Stimulated activated naive B cell treated with anti-CD40 and anti-IgM and Interleukin-4, amounts not matched to agents 10 μg/mL and 1 μg/mL and 100 μg/mL, for 72 hours (primary cell): Measurements from ENCODE around the gene CFAP299.
"Not testable (repeated sequence)": the region's sequence is repeated elsewhere in the genome, so short reads cannot be mapped to it uniquely, and the experiment has no call there.

ENCODE experiments used
- ATAC-seq, 2 donors: fragments of 150-1000 bp; cut with Tn5 transposase; replicated peaks; 2 replicates each; pipeline ENCODE4 v1.10.0; 2021; ENCODE audit warnings: moderate library complexity in 1 of 2
- DNase-seq: peaks from one replicate; pipeline ENCODE4 v3.0.0; 2021
- H3K27ac Mint-ChIP-seq: one replicate; pipeline ENCODE4 v1.8.0; 2022; ENCODE audit warnings: mild to moderate bottlenecking, mixed read lengths
- H3K27me3 Mint-ChIP-seq, 2 donors: one replicate each; pipeline ENCODE4 v1.8.0; 2022; ENCODE audit warnings: mixed read lengths in 2 of 2
- H3K36me3 Mint-ChIP-seq, 2 donors: one replicate each; pipeline ENCODE4 v1.8.0; 2022; ENCODE audit warnings: mixed read lengths in 2 of 2, mild to moderate bottlenecking in 1 of 2
- H3K4me1 Mint-ChIP-seq, 2 donors: one replicate each; pipeline ENCODE4 v1.8.0; 2022; ENCODE audit warnings: mixed read lengths in 2 of 2, mild to moderate bottlenecking in 1 of 2
- H3K4me3 Mint-ChIP-seq, 2 donors: one replicate each; pipeline ENCODE4 v1.8.0; 2022; ENCODE audit warnings: mild to moderate bottlenecking in 2 of 2, mixed read lengths in 2 of 2, moderate library complexity in 1 of 2
- H3K9me3 Mint-ChIP-seq, 2 donors: one replicate each; pipeline ENCODE4 v1.8.0; 2022; ENCODE audit warnings: mixed read lengths in 2 of 2, mild to moderate bottlenecking in 1 of 2

CFAP299 gene

DNA sequence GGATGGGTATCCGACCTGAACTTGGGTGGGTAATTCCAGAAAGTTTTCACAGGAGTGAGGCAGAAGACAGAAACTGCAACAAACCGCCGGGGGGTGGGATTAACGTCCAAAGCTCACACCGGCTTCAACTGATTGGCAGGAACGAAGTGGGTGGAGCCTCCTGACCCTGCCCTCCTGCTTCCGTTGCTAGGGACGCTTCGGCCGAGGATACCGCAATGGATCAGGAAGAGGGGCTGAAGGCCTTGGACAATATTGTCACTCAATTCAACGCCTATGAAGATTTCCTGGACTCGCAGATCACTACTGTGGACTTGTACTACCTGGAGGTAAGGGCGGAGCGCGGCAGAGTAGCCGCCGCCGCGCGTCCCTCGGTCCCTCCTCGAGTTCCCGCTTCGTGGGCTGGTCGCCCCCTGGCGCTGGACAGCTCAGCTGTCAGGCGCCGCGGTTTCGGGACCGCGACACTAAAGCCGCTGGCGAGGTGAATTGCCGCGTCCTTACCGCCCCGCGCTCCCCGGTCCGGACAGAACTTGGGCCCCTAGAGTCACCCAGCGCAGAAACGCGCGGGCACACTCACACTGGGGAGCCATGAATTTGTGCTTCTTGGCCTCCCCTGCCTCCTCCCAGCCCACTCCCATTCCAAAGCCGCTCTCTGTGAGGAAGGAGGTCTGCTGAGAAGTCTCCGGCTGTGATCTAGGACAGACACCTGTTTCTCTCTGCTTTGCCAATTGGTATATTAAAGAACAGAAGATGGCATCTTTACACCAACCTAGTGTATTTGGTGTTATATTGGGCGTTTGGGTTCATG lies at the start of gene CFAP299:
TSS of gene CFAP299 (plus strand) at position 177 of the 805 bp plus-strand sequence.
- Mint-ChIP-seq H3K4me1 (peaks cover 7 to 15% of the 10 kb centered on the region in 2 donors), H3K27me3 (peaks cover 18 to 24% of the 10 kb centered on the region in 2 donors), H3K36me3 (no peaks in the 10 kb centered on the region), H3K9me3 (no peaks in the 10 kb centered on the region), H3K4me3 (peak within 1 kb of the TSS; percentile 83 to 90), H3K27ac (peak within 1 kb of the TSS; percentile 3)
- peak; percentile 65 for DNase-seq
- ATAC-seq = peak; percentile 96 to 97

DNA sequence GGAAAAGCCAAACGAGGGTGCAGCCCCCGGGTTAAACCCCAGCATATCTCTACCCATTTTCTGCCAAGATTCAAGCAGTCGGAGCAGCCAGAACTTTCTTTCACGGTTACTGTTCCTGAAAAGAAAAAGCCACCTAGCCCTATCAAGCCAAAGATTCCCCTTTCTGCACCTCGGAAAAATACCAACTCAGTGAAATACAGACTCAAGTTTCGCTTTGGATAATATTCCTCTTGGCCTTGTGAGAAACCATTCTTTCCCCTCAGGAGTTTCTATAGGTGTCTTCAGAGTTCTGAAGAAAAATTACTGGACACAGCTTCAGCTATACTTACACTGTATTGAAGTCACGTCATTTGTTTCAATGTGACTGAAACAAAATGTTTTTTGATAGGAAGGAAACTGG lies 49.1 kb upstream of the CFAP299 start:
- Mint-ChIP-seq H3K9me3 (no peaks in the 10 kb centered on the region), H3K27me3 (peaks cover 4 to 22% of the 10 kb centered on the region in 2 donors), H3K4me1 (no peaks in the 10 kb centered on the region), H3K4me3 (no peak overlapping the region), H3K27ac (no peak overlapping the region), H3K36me3 (no peaks in the 10 kb centered on the region)
- DNase-seq (no peak), ATAC-seq (no peak)

DNA sequence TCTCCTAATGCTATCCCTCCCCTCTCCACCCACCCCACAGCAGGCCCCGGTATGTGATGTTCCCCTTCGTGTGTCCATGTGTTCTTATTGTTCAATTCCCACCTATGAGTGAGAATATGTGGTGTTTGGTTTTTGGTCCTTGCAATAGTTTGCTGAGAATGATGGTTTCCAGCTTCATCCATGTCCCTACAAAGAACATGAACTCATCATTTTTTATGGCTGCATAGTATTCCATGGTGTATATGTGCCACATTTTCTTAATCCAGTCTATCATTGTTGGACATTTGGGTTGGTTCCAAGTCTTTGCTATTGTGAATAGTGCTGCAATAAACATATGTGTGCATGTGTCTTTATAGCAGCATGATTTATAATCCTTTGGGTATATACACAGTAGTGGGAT lies 44.9 kb upstream of the CFAP299 start:
- not testable (repeated sequence) for H3K4me1 Mint-ChIP-seq, H3K36me3 Mint-ChIP-seq

DNA sequence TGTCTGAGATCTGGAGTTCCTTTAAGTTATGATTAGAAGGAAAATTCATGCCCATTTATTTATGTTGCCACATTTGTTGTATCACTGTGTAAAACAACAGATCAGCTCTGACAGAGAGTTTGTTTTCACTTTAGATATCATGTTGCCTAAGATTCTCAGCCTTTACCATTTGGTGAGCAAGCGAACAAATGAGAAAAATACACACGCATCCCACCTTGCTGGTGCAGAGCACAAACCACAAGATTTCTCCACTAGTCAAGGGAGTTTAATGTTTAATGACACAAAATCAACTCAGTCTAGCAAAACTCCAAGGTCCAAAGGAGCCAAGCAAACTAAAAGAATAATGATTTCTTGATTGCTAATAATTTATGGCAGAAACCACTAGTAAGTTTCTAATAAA lies 41.3 kb upstream of the CFAP299 start:
- DNase-seq (no peak), ATAC-seq (no peak)
- Mint-ChIP-seq H3K4me3 (no peak overlapping the region), H3K9me3 (no peaks in the 10 kb centered on the region), H3K27ac (no peak overlapping the region), H3K36me3 (no peaks in the 10 kb centered on the region), H3K4me1 (no peaks in the 10 kb centered on the region), H3K27me3 (peaks cover 5 to 12% of the 10 kb centered on the region in 2 donors)

More for the DNA sequence above, 44.9 kb upstream of the CFAP299 start:
- not testable (repeated sequence) for ATAC-seq, H3K9me3 Mint-ChIP-seq, H3K27me3 Mint-ChIP-seq, H3K27ac Mint-ChIP-seq, DNase-seq, H3K4me3 Mint-ChIP-seq

DNA sequence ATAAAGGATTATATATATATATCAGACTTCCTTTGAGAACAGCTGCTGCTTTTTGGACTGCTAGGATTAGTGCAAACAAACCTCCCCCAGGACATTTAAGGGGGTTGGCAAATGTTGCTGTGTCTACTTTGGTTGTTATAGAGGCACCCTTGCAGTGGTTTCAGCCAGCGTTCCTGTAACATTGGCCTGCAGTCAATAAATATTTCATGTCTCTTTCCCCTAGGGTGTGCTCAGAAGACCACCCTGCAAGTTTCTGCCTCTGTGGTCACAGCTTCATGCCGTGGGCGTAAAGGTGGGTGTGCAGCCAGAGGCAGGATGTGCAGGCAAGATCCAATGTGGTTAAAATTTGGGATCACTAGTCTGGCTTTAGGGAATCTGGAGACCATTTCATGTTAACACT lies 40.2 kb upstream of the CFAP299 start:
- no peak for ATAC-seq
- DNase-seq = no peak
- H3K4me3 Mint-ChIP-seq = no peak overlapping the region
- no peak overlapping the region for H3K27ac Mint-ChIP-seq
- no peaks in the 10 kb centered on the region for H3K36me3 Mint-ChIP-seq
- no peaks in the 10 kb centered on the region for H3K4me1 Mint-ChIP-seq
- peaks cover 5 to 12% of the 10 kb centered on the region in 2 donors for H3K27me3 Mint-ChIP-seq
- H3K9me3 Mint-ChIP-seq = no peaks in the 10 kb centered on the region

DNA sequence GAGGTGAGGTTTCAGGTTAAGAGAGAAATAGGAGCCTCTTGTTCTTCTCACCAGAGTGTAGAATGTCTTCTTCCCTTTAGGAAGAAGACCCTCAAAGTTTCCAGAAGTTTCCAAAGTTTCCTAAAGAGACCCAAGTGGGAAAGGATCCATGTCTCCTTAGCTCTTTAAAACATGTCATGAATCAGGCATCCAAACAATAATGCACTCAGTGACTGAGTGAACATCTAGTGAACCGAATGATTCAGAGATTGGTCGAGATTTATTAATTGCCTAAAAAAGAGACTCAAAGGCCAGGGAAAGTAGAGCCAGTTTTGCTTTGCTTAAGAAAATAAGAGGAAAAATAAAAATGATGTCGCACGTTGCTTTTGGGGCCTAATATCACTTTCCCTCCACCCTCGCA lies 39.7 kb upstream of the CFAP299 start:
- Mint-ChIP-seq H3K4me3 (no peak overlapping the region), H3K27ac (no peak overlapping the region), H3K4me1 (no peaks in the 10 kb centered on the region), H3K9me3 (no peaks in the 10 kb centered on the region), H3K36me3 (no peaks in the 10 kb centered on the region), H3K27me3 (peaks cover 5 to 12% of the 10 kb centered on the region in 2 donors)
- ATAC-seq = no peak
- no peak for DNase-seq

DNA sequence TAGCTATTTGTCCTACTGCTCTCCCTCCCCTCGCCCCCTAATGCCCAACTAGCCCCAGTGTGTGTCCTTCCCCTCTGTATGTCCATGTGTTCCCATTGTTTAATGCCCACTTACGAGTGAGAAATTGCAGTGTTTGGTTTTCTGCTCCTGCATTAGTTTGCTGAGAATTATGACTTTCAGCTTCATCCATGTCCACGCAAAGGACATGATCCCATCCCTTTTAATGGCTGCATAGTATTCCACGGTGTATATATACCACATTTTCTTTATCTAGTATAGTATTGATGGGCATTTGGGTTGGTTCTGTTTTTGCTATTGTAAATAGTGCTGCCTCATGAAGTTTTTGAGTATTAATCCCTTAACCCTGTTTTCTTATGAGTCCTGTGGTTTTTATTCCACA lies 33.6 kb upstream of the CFAP299 start:
- no peaks in the 10 kb centered on the region for H3K4me1 Mint-ChIP-seq
- no peaks in the 10 kb centered on the region for H3K9me3 Mint-ChIP-seq
- DNase-seq (no peak), ATAC-seq (no peak)
- H3K4me3 Mint-ChIP-seq = no peak overlapping the region
- no peak overlapping the region for H3K27ac Mint-ChIP-seq
- peaks cover 5 to 12% of the 10 kb centered on the region in 2 donors for H3K27me3 Mint-ChIP-seq
- no peaks in the 10 kb centered on the region for H3K36me3 Mint-ChIP-seq

DNA sequence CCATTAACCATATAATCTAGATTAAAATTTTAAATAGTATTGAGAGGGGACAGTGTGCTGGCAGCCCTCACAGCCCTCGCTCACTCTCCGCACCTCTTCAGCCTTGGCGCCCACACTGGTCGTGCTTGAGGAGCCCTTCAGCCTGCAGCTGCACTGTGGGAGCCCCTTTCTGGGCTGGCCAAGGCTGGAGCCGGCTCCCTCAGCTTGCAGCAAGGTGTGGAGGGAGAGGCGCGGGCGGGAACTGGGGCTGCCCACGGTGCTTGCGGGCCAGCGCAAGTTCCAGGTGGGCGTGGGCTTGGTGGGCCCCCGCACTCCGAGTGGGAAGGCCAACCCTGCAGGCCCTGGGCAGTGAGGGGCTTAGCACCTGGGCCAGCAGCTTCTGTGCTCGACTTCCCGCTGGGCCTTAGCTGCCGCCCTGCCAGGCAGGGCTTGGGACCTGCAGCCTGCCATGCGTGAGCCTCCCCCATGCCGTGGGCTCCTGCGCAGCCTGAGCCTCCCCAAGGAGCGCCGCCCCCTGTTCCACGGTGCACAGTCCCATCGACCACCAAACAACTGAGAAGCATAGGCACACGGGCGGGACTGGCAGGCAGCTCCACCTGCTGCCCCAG lies 32.8 kb upstream of the CFAP299 start:
- DNase-seq (no peak), ATAC-seq (no peak)
- Mint-ChIP-seq H3K27ac (no peak overlapping the region), H3K36me3 (no peaks in the 10 kb centered on the region), H3K4me3 (no peak overlapping the region), H3K9me3 (no peaks in the 10 kb centered on the region), H3K4me1 (no peaks in the 10 kb centered on the region), H3K27me3 (peaks cover 7 to 15% of the 10 kb centered on the region in 2 donors)

DNA sequence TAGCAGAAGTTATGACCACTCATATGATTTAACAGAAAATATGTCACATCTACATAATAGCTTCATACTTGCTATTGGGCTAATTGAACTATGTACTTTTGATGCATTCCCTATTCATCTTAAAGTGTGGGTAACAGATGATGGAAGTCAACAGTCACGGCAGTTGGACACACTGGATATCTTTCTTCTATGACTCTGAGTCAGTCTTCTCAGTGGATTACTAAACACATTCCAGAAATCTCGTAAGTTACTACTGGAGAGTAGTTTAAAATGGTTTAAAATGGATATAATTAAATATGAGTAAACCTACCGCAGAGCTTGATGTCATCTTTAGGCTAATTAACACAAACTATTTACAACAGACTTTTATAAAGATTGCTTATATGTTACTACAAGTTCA lies 30.1 kb upstream of the CFAP299 start:
- Mint-ChIP-seq H3K4me1 (no peaks in the 10 kb centered on the region), H3K27me3 (peaks cover 14 to 17% of the 10 kb centered on the region in 2 donors), H3K27ac (no peak overlapping the region), H3K36me3 (no peaks in the 10 kb centered on the region), H3K4me3 (no peak overlapping the region), H3K9me3 (no peaks in the 10 kb centered on the region)
- DNase-seq (no peak), ATAC-seq (no peak)

DNA sequence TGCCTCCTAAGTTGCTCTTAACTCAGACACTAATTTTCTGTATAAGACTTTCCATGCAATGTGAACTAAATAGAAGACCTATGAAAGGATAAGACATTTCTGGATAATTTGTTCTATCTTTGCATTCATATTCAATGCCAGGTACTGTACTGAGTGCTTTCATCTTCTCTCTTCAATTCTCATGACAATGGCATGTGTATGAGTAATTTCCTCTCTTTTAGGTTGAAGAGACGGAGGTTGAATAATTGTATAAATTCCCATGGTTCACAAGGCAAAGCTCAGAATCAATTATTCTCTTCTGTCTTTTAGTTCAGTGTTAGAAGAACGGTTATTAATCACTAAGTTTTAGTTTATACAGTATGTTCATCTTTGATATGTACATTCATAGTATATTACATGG lies 29.3 kb upstream of the CFAP299 start:
- Mint-ChIP-seq H3K36me3 (no peaks in the 10 kb centered on the region), H3K27me3 (peaks cover 14 to 19% of the 10 kb centered on the region in 2 donors), H3K27ac (no peak overlapping the region), H3K9me3 (no peaks in the 10 kb centered on the region), H3K4me3 (no peak overlapping the region), H3K4me1 (no peaks in the 10 kb centered on the region)
- no peak for ATAC-seq
- no peak for DNase-seq

DNA sequence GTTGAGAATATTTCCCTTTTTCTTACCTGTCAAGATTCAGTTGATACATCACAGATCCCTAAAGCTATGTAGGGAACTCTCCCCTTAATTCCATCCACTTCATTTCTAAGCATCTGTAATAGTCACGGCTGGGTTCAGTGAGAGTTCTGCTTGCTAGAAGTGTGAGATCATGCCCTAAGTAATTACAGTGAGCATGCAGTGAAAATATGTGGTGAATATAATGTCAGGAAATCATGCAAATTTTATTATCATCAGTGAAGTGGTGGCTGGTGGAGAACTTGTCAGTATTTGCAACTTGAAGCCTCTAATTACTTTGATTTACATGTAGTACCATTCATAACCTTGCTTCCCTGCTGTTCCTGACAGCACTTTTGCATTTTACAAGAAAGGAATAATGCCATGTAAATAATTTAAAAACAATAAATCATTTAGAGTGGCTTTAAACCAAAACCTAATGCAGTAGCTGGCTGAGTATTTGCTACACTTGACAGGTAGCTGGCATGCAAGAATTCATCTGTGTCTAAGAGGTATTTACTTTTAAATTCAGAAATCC lies 28.3 kb upstream of the CFAP299 start:
- Mint-ChIP-seq H3K9me3 (no peaks in the 10 kb centered on the region), H3K27ac (no peak overlapping the region), H3K4me1 (no peaks in the 10 kb centered on the region), H3K27me3 (peaks cover 14 to 24% of the 10 kb centered on the region in 2 donors), H3K4me3 (no peak overlapping the region), H3K36me3 (no peaks in the 10 kb centered on the region)
- no peak for DNase-seq
- no peak for ATAC-seq

DNA sequence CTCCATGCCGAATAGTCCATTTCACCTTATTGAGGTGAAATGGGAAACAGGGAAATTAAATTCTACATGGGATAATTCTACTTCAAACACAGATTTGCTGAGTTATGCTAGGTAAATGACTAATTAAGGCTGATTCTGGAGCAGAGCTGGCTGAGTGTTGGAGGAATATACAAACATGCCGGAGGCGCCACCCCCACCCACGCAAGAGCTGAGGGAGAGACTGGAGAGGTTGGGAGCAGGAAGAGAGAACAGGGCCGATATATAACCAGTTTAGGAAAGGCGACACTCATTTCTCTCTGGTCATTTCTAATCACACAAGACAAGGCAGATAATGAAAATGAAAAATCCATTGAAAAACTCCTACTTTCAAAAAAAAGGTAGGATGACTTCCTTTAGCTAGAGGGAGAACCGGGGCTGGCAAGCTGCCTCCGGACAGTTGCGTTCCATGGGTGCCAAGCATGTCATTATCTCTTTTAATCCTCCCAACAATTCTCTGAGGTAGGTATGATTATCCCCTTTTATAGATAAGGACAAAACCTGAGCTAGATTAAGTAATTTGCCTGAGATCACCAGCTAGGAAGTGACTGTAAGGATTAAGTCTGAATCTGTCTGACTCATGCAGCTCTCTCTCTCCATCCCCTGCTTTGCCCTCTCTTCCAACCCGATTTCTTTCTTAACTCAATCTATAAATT lies 27.6 kb upstream of the CFAP299 start:
- DNase-seq = no peak

DNA sequence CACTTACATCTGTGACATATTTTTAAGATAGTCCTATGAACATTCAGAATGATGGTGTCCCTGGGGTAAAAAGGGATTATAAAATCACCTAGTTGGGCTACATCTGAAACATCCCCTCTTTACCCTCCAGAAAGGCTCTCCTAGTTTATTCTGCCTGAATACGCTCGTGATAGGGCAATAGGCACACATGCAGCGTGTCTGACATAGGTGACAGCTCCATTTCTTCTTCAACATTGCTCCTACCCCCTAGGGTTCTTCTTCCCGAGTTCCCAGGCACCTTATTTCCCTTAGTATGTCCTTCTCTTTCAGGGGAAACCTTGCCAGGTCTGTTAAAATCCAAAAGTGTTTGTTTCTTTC lies 27.1 kb upstream of the CFAP299 start:
- peaks cover 14 to 24% of the 10 kb centered on the region in 2 donors for H3K27me3 Mint-ChIP-seq
- no peaks in the 10 kb centered on the region for H3K9me3 Mint-ChIP-seq
- H3K36me3 Mint-ChIP-seq = no peaks in the 10 kb centered on the region
- DNase-seq = no peak
- H3K4me1 Mint-ChIP-seq = no peaks in the 10 kb centered on the region
- no peak overlapping the region for H3K4me3 Mint-ChIP-seq
- no peak overlapping the region for H3K27ac Mint-ChIP-seq
- no peak for ATAC-seq

More for the DNA sequence above, 27.6 kb upstream of the CFAP299 start:
- Mint-ChIP-seq H3K9me3 (no peaks in the 10 kb centered on the region), H3K27ac (no peak overlapping the region), H3K27me3 (peaks cover 14 to 24% of the 10 kb centered on the region in 2 donors), H3K36me3 (no peaks in the 10 kb centered on the region), H3K4me1 (no peaks in the 10 kb centered on the region), H3K4me3 (no peak overlapping the region)
- ATAC-seq = no peak

DNA sequence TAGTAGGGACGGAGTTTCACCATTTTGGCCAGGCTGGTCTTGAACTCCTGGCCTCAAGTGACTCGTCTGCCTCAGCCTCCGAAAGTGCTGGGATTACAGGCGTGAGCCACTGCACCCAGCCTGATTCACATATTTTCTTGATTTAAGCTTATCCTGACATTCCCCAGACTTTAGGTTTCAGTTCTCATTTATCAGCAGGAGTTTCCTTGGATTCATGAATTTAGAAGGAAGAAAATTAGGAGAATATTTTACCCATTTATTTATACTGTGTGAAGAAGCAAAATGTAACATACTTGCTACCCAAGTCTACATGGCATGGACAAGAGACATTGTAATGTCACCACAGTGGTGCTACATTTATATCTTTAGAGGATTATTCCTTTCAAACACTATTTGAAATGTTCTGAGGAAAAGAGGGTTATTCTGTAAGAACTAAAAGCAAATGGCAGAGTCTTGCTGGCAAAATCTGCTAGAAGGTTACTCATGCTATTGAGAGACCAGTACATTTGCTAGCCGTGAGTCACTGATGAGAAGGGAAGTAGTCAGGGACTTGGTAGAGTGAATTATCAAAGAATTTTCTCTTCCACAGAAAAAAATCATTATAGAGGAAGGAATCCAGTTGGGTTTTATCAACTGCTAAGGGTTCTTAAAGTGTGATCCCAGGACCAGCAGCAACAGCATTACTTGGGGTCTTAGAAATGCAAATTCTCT lies 26.1 kb upstream of the CFAP299 start:
- Mint-ChIP-seq H3K4me1 (no peaks in the 10 kb centered on the region), H3K27me3 (peaks cover 14 to 24% of the 10 kb centered on the region in 2 donors), H3K9me3 (no peaks in the 10 kb centered on the region), H3K4me3 (no peak overlapping the region), H3K36me3 (no peaks in the 10 kb centered on the region), H3K27ac (no peak overlapping the region)
- DNase-seq (no peak), ATAC-seq (no peak)
